Nephron progenitor cell (in vitro differentiated cells): ENCODE data around the gene EXOSC10.

Source experiments
- DNase-seq: peaks from one replicate; pipeline ENCODE4 v3.0.0; 2021
- H3K27ac Mint-ChIP-seq: 2 replicates; pipeline ENCODE4 v1.8.0; 2021; ENCODE audit warnings: mild to moderate bottlenecking, moderate library complexity, mixed read lengths
- H3K27me3 Mint-ChIP-seq: 2 replicates; pipeline ENCODE4 v1.8.0; 2021; ENCODE audit warnings: mild to moderate bottlenecking, low read depth, mixed read lengths; ENCODE audit not compliant: poor library complexity
- H3K36me3 Mint-ChIP-seq: 2 replicates; pipeline ENCODE4 v1.8.0; 2021; ENCODE audit warnings: low read depth, mixed read lengths
- H3K4me1 Mint-ChIP-seq: 2 replicates; pipeline ENCODE4 v1.8.0; 2021; ENCODE audit warnings: mixed read lengths
- H3K4me3 Mint-ChIP-seq: 2 replicates; pipeline ENCODE4 v1.8.0; 2021; ENCODE audit warnings: mild to moderate bottlenecking, moderate library complexity, mixed read lengths
- H3K9me3 Mint-ChIP-seq: 2 replicates; pipeline ENCODE4 v1.8.0; 2021; ENCODE audit warnings: mild to moderate bottlenecking, moderate library complexity, mixed read lengths
- TF ChIP-seq, protein P1 (sequence below): fragments of 200-600 bp; sonication (generic); IDR thresholded peaks from 2 replicates; pipeline ENCODE4 v1.5.0; 2021; ENCODE audit warnings: antibody characterized with exemption

The EXOSC10 gene

GRCh38 chr1:11132563-11133293 is 33.1 kb upstream of the EXOSC10 start:
- TF ChIP-seq, protein P1, sequence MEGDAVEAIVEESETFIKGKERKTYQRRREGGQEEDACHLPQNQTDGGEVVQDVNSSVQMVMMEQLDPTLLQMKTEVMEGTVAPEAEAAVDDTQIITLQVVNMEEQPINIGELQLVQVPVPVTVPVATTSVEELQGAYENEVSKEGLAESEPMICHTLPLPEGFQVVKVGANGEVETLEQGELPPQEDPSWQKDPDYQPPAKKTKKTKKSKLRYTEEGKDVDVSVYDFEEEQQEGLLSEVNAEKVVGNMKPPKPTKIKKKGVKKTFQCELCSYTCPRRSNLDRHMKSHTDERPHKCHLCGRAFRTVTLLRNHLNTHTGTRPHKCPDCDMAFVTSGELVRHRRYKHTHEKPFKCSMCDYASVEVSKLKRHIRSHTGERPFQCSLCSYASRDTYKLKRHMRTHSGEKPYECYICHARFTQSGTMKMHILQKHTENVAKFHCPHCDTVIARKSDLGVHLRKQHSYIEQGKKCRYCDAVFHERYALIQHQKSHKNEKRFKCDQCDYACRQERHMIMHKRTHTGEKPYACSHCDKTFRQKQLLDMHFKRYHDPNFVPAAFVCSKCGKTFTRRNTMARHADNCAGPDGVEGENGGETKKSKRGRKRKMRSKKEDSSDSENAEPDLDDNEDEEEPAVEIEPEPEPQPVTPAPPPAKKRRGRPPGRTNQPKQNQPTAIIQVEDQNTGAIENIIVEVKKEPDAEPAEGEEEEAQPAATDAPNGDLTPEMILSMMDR: no peak
- no peak for DNase-seq
- Mint-ChIP-seq H3K36me3 (peaks cover 56% of the 10 kb centered on the region), H3K4me1 (no peaks in the 10 kb centered on the region), H3K4me3 (no peak overlapping the region), H3K9me3 (no peaks in the 10 kb centered on the region), H3K27ac (no peak overlapping the region), H3K27me3 (no peaks in the 10 kb centered on the region)

GRCh38 chr1:11131816-11132215 is 32.1 kb upstream of the EXOSC10 start:
- H3K36me3 Mint-ChIP-seq: peaks cover 63% of the 10 kb centered on the region
- no peak overlapping the region for H3K27ac Mint-ChIP-seq

DNA sequence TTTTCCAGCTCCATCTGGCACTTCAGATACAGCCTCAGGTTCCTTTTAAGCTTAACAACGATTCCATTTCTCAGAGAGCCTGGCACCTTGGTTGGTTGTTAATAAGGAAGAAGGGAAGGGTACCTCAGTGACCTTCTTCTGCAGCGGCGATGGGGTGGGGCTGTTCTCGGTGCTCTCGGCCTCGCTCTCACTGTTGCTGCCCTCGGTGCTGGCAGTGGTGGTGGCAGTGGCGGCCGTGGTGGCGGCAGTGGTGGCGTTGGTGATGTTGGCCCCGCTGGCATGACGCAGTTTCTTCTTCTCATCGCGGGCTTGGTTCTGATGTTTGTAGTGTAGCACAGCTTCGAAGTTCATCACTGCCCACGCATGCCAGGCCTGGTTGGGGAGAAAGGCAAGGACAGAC is 30.7 kb upstream of the EXOSC10 start:
- no peaks in the 10 kb centered on the region for H3K27me3 Mint-ChIP-seq
- no peak for DNase-seq
- H3K27ac Mint-ChIP-seq: no peak overlapping the region
- TF ChIP-seq, protein P1: no peak
- peaks cover 73% of the 10 kb centered on the region for H3K36me3 Mint-ChIP-seq
- H3K4me3 Mint-ChIP-seq: no peak overlapping the region
- no peaks in the 10 kb centered on the region for H3K4me1 Mint-ChIP-seq
- no peaks in the 10 kb centered on the region for H3K9me3 Mint-ChIP-seq

More at GRCh38 chr1:11131816-11132215, 32.1 kb upstream of the EXOSC10 start:
- DNase-seq: no peak
- Mint-ChIP-seq H3K9me3 (no peaks in the 10 kb centered on the region), H3K27me3 (no peaks in the 10 kb centered on the region), H3K4me3 (no peak overlapping the region), H3K4me1 (no peaks in the 10 kb centered on the region)
- TF ChIP-seq, protein P1: no peak

GRCh38 chr1:11129649-11130390 is 30.2 kb upstream of the EXOSC10 start:
- Mint-ChIP-seq H3K36me3 (peaks cover 73% of the 10 kb centered on the region), H3K4me1 (no peaks in the 10 kb centered on the region), H3K4me3 (no peak overlapping the region), H3K27me3 (no peaks in the 10 kb centered on the region), H3K27ac (no peak overlapping the region), H3K9me3 (no peaks in the 10 kb centered on the region)
- TF ChIP-seq, protein P1: no peak
- DNase-seq: no peak

- Mint-ChIP-seq H3K36me3 (peaks cover 61% of the 10 kb centered on the region), H3K4me3 (no peak overlapping the region), H3K27ac (no peak overlapping the region), H3K4me1 (no peaks in the 10 kb centered on the region), H3K27me3 (no peaks in the 10 kb centered on the region), H3K9me3 (no peaks in the 10 kb centered on the region)
- DNase-seq: no peak
- TF ChIP-seq, protein P1: no peak
Measured at GRCh38 chr1:11126569-11126968, 26.9 kb upstream of the EXOSC10 start.
